HG02678 (cell line): ENCODE measurements around the gene SNX5.

Experiments used
- ATAC-seq: cut with Tn5 transposase; IDR thresholded peaks from one replicate; pipeline ENCODE4 v1.9.1; 2021; ENCODE audit warnings: mild to moderate bottlenecking, moderate library complexity; ENCODE audit not compliant: unreplicated experiment

The SNX5 gene

DNA sequence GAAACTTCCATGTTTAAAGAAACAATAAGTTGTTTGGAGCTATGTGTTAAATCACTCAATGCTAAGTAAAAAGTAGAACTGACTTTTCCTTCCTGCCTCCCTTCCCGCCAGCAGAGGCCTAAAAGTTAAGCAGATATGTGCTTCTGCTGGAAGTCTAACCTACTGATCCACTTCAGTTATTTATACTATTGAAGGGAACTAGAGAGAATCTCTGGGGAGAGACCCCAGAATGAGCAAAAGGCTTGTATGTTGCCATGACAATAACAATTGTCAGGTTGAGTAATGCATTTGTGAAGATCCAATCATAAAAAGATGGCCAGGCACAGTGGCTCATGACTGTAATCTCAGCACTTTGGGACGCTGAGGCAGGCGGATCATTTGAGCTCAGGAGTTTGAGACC is 25.0 kb upstream of the SNX5 start:
- no peak for ATAC-seq

- no peak for ATAC-seq
Observed at GRCh38 chr20:17992847-17993513, 24.4 kb upstream of the SNX5 start.

- ATAC-seq, result peak; percentile 62
Observed at GRCh38 chr20:17992224-17992637, 23.6 kb upstream of the SNX5 start.

GRCh38 chr20:17990278-17990972 is 21.8 kb upstream of the SNX5 start:
- no peak for ATAC-seq

DNA sequence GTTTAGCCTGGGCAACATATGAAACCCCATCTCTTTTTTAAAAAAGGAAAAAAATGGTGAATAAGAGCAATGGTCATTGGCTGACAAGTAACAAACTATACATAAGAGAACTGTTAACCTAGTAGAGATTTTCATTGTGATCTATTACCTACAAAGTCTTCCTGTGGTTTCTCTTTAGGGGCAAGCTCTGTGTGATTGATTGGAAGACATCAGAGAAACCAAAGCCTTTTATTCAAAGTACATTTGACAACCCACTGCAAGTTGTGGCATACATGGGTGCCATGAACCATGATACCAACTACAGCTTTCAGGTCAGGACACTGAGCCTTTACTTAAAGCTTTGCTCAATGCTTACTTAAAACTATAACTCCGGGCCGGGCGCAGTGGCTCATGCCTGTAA is 19.4 kb upstream of the SNX5 start:
- no peak for ATAC-seq

- no peak for ATAC-seq
Observed at GRCh38 chr20:17985388-17986018, 16.9 kb upstream of the SNX5 start.

DNA sequence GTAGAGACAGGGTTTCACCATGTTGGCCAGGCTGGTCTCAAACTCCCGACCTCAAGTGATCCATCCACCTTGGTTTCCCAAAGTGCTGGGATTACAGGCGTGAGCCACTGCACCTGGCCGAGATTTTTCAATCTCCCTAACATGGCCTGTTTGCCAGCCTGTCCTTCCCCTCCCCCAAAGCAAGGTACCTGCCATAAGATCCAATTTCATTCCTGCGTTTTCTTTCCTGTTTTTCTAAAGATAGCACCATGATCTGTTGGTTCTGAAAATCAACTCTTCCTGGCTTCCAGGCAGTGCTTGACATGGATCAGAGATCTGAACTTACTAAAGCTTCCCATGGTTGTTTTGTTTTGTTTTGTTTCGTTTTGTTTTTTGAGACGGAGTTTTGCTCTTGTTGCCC is 7.7 kb upstream of the SNX5 start:
- no peak for ATAC-seq

DNA sequence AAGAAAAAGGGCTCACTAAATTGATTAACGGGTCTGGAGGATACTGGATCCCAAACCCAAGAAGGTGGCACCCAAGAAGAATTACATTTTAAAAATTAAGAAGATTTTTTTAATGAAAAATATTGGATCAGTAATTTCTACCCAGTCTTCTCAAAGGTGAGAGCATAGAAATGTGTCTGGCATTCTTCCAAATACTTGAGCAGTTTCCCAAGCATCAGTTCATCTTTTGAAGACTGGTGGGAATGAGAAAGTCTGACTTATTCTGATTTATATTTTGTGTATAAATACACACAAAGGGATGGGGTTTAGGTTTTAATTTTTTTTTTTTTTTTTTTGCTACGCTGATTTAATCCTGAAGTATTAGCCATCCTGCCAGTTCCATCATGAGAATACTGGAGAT is 3.5 kb upstream of the SNX5 start:
- no peak for ATAC-seq

- ATAC-seq, result no peak
Observed at GRCh38 chr20:17971300-17972013, 2.9 kb upstream of the SNX5 start.

GRCh38 chr20:17969884-17970409 is 1.4 kb upstream of the SNX5 start:
- ATAC-seq, result no peak

DNA sequence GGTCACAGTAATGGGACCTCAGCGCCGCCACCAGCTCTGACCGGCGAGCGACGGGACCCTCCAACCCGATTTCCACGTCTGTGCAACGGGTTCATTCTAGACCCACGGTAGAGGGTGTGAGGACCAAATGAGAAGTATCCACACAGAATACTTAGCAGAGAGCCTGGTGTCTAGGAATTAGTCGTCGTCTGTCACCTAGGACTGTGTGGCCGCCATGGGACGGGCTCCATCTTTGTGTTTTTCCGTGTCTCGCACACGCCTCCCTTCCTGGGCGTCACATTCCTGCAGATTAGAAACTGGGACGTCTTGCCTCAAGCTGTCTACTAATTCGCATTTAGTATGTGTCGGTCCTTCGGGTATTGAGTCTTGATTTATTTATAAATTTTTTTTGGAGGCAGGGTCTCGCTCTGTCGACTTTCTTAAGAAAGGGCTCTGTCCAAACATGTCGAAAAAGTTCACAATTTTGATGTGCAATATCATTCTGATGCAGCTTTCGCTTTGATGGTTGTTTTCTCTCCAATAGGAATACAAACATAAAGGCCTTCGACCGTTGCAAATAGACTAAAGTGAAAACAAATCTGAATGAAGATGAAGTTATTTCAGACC is 787 bp upstream of the SNX5 start:
- peak; percentile 10 for ATAC-seq

GRCh38 chr20:17967521-17968365 is 851 bp downstream of the SNX5 start:
- ATAC-seq, result peak; percentile 4

DNA sequence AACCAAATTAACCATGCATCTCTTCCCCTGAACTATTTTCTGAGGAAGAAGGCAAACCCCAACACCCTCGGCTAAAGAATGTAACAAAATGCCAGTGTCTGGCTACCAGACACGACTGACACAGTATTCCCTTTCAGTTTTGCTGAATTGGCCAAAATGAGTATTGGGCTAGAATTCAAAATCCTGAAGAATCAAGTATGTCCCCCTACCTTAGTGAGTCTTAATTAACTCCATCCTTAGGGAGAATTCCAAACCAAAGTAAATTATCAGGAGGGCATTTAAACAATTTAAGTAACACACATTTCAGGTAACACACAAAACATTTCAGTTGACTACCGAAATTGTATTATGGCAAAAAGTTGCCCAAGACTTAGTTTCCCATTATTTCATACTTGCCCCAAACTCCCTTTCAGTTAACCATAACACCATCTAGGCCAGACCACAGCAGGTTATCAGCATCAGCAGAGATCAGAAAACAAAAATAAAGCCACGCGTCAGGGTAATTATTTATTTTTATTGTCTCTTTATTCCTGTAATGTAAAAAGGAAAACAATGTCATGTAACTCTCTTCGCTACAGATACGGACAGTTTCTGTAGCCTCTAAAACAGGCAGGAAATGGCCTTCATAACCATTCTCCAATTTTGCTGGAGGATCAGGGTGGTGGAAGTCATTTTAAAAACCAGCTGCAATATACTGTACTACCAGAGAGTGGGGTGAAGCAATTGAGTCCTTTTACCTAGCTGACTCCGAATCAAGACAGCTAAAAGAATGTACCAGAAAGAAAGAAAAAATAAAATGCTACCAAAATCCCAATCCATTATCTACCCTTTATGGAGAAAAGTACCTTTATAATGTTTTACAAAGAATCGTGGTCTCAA is 1.9 kb downstream of the SNX5 start:
- no peak for ATAC-seq

- no peak for ATAC-seq
Observed at GRCh38 chr20:17965042-17965697, 3.4 kb downstream of the SNX5 start.

DNA sequence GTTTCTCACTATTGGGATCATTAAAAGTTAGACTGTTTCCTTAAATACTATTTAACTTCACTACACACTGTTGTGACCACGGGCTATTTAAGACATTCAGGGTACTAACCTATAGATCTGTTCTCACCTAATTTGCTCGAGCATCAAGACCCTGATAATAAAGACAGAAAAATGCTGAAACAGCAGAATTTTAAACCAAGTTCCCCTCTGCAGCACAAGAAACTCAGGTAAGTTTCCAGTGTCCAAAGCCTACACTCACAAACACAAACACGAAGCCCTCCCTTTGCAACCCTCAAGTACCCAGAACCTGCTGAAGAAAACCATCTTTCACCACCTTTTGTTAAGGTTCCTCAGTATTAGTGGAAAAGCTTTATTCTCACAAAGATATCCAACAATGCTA is 4.0 kb downstream of the SNX5 start:
- no peak for ATAC-seq

DNA sequence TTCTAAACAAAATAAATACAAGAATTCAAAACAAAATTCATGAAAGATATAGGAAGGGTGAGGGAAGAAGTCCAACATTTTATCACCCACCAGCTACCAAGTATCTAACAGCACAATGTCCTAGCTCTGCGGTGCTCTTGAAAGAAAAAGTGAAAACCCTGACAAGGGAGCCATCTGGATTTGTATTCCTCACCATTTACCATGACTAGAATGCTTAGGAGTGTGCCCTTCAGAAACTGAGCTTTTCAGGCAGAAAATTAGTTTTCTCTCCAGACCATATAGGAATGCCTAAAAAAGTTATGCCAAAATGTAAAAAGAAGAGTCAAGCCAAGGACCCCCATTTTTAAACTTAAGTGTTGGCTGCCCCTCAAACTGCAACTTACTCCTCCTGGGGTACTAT is 4.5 kb downstream of the SNX5 start:
- no peak for ATAC-seq

- ATAC-seq, result no peak
Observed at GRCh38 chr20:17963114-17963897, 5.3 kb downstream of the SNX5 start.

- no peak for ATAC-seq
Observed at GRCh38 chr20:17961587-17961940, 7.0 kb downstream of the SNX5 start.
